Neural cell (in vitro differentiated cells): Measurements from ENCODE around the gene RYR2. TPM values are rescaled to one million over a fixed set of nuclear protein-coding genes. Genes with fewer than 3 reads are reported as not detected.

Experiments used
- H2AFZ ChIP-seq: fragments of 200-600, 300-800 bp; sonication (generic), shearing (Covaris generic); 2 replicates; pipeline ENCODE4 v1.6.0; 2014; ENCODE audit warnings: low read depth, mild to moderate bottlenecking, antibody characterized with exemption, low read length, moderate library complexity
- H3F3A ChIP-seq: fragments of 200-600 bp; shearing (Covaris generic); 2 replicates; pipeline ENCODE4 v1.6.1; 2016; ENCODE audit warnings: mild to moderate bottlenecking, moderate library complexity, mixed read lengths, antibody characterized with exemption, low read length; ENCODE audit not compliant: insufficient read depth, poor library complexity, severe bottlenecking
- H3K27ac ChIP-seq: fragments of 200-600, 300-800 bp; sonication (generic), shearing (Covaris generic); 2 replicates; pipeline ENCODE4 v1.5.1; 2014; ENCODE audit warnings: mild to moderate bottlenecking, low read length, moderate library complexity
- H3K27me3 ChIP-seq: fragments of 300-800, 200-600 bp; sonication (generic), shearing (Covaris generic); 2 replicates; pipeline ENCODE4 v1.6.0; 2014; ENCODE audit warnings: mild to moderate bottlenecking, low read depth, low read length, moderate library complexity; ENCODE audit not compliant: insufficient read depth
- H3K36me3 ChIP-seq: fragments of 300-800, 200-600 bp; sonication (generic), shearing (Covaris generic); 2 replicates; pipeline ENCODE4 v1.5.1; 2014; ENCODE audit warnings: mild to moderate bottlenecking, antibody characterized with exemption, low read length, moderate library complexity; ENCODE audit not compliant: insufficient read depth
- H3K4me2 ChIP-seq: fragments of 300-800, 200-600 bp; sonication (generic), shearing (Covaris generic); 2 replicates; pipeline ENCODE4 v1.6.0; 2014; ENCODE audit warnings: mild to moderate bottlenecking, low read length
- H3K4me3 ChIP-seq: fragments of 300-800, 200-600 bp; sonication (generic), shearing (Covaris generic); 2 replicates; pipeline ENCODE4 v1.5.1; 2014; ENCODE audit warnings: mild to moderate bottlenecking, low read length, moderate library complexity
- H3K79me2 ChIP-seq: fragments of 200-600 bp; shearing (Covaris generic); replicated peaks from 2 replicates; pipeline ENCODE4 v1.6.0; 2014; ENCODE audit warnings: mild to moderate bottlenecking, low read length, moderate library complexity; ENCODE audit not compliant: insufficient read depth
- H3K9ac ChIP-seq: fragments of 300-800, 200-600 bp; sonication (generic), shearing (Covaris generic); 2 replicates; pipeline ENCODE4 v1.6.1; 2016; ENCODE audit warnings: mild to moderate bottlenecking, low read length, mixed read lengths
- H3K9me2 ChIP-seq: fragments of 200-600 bp; shearing (Covaris generic); 2 replicates; pipeline ENCODE4 v1.6.1; 2016; ENCODE audit warnings: mild to moderate bottlenecking, low read length, mixed read lengths; ENCODE audit not compliant: insufficient read depth
- H3K9me3 ChIP-seq: fragments of 200-600, 300-800 bp; sonication (generic), shearing (Covaris generic); 2 replicates; pipeline ENCODE4 v1.6.1; 2016; ENCODE audit warnings: mild to moderate bottlenecking, mixed run types, low read length, moderate library complexity, mixed read lengths
- H4K20me1 ChIP-seq: fragments of 200-600 bp; shearing (Covaris generic); 2 replicates; pipeline ENCODE4 v1.6.1; 2016; ENCODE audit warnings: mild to moderate bottlenecking, mixed run types; ENCODE audit not compliant: insufficient read depth
- CTCF ChIP-seq: fragments of 450-650 bp; IDR thresholded peaks from 2 replicates; pipeline ENCODE4 v1.5.1; 2014; ENCODE audit warnings: antibody characterized with exemption, mild to moderate bottlenecking, moderate library complexity; ENCODE audit not compliant: poor library complexity, severe bottlenecking
- EP300 ChIP-seq: fragments of 450-650 bp; conservative IDR thresholded peaks from 2 replicates; pipeline ENCODE4 v1.6.1; 2014; ENCODE audit warnings: antibody characterized with exemption, mild to moderate bottlenecking, moderate library complexity; ENCODE audit not compliant: poor library complexity, severe bottlenecking
- EZH2 ChIP-seq: fragments of 200-600, 300-800 bp; shearing (Covaris generic), sonication (generic); IDR thresholded peaks from 2 replicates; pipeline ENCODE4 v1.6.1; 2014; ENCODE audit warnings: antibody characterized with exemption, low read length, borderline replicate concordance, mild to moderate bottlenecking; ENCODE audit not compliant: insufficient read depth, poor library complexity, severe bottlenecking
- MXI1 ChIP-seq: fragments of 450-650 bp; conservative IDR thresholded peaks from 2 replicates; pipeline ENCODE4 v1.6.1; 2014; ENCODE audit warnings: antibody characterized with exemption, mild to moderate bottlenecking; ENCODE audit not compliant: poor library complexity, severe bottlenecking
- POLR2AphosphoS5 ChIP-seq: IDR thresholded peaks from 2 replicates; pipeline ENCODE4 v1.6.1; 2012
- RAD21 ChIP-seq: fragments of 450-650 bp; conservative IDR thresholded peaks from 2 replicates; pipeline ENCODE4 v1.6.1; 2014; ENCODE audit warnings: antibody characterized with exemption, mild to moderate bottlenecking, moderate library complexity
- REST ChIP-seq: IDR thresholded peaks from 2 replicates; pipeline ENCODE4 v1.6.1; 2012; ENCODE audit warnings: borderline replicate concordance
- SMC3 ChIP-seq: fragments of 450-650 bp; conservative IDR thresholded peaks from 2 replicates; pipeline ENCODE4 v1.6.1; 2014; ENCODE audit warnings: antibody characterized with exemption, mild to moderate bottlenecking, moderate library complexity; ENCODE audit not compliant: poor library complexity
- TAF1 ChIP-seq: IDR thresholded peaks from 2 replicates; pipeline ENCODE4 v1.6.1; 2012; ENCODE audit warnings: low read depth
- polyA plus RNA-seq: library from polyadenylated mRNA; depleted of rRNA; stranded (reverse); fragments of >200 nt; gene quantifications from 2 replicates; pipeline ENCODE4 v1.2.3, GENCODE V29; 2014

RYR2 gene
- polyA plus RNA-seq, 1 donor from 2014 or later = 3.8 TPM

- Histone ChIP-seq H3K27me3 (no peaks in the 10 kb centered on the region), H3K4me2 (no peak overlapping the region), H3K9ac (no peak overlapping the region), H2AFZ (no peak overlapping the region), H3K9me3 (no peaks in the 10 kb centered on the region), H3K36me3 (no peaks in the 10 kb centered on the region), H3F3A (no peaks in the 10 kb centered on the region), H3K27ac (no peak overlapping the region), H4K20me1 (no peaks in the 10 kb centered on the region), H3K4me3 (no peak overlapping the region), H3K9me2 (no peaks in the 10 kb centered on the region), H3K79me2 (no peaks in the 10 kb centered on the region)
- TF ChIP-seq CTCF (no peak), REST (no peak), EZH2 (no peak), POLR2AphosphoS5 (no peak), SMC3 (no peak), EP300 (no peak), RAD21 (no peak), MXI1 (no peak), TAF1 (no peak)
These were observed 770.1 kb downstream of the RYR2 start for GRCh38 chr1:237812061-237812460.

GRCh38 chr1:237814319-237814924 is 772.4 kb downstream of the RYR2 start:
- H2AFZ ChIP-seq = no peak overlapping the region
- no peaks in the 10 kb centered on the region for H3K79me2 ChIP-seq
- H3K27me3 ChIP-seq = no peaks in the 10 kb centered on the region
- H3K4me2 ChIP-seq = no peak overlapping the region
- no peaks in the 10 kb centered on the region for H3K9me2 ChIP-seq
- no peaks in the 10 kb centered on the region for H3F3A ChIP-seq
- no peaks in the 10 kb centered on the region for H3K9me3 ChIP-seq
- no peak overlapping the region for H3K9ac ChIP-seq
- H3K27ac ChIP-seq = no peak overlapping the region
- H4K20me1 ChIP-seq = no peaks in the 10 kb centered on the region
- peak; percentile 65 for TF ChIP-seq CTCF
- TF ChIP-seq RAD21 = peak; percentile 62
- peak; percentile 40 for TF ChIP-seq SMC3
- TF ChIP-seq EZH2 = no peak
- no peak for TF ChIP-seq EP300
- no peak overlapping the region for H3K4me3 ChIP-seq
- no peaks in the 10 kb centered on the region for H3K36me3 ChIP-seq
